Mucosa of descending colon (tissue), 3 donors: ENCODE measurements around the gene OSBPL2. TPM values are rescaled to one million over a fixed set of nuclear protein-coding genes. Genes with fewer than 3 reads are reported as not detected.

Source experiments
- ATAC-seq: fragments of 200-7000 bp; cut with Tn5 transposase; one replicate; pipeline ENCODE4 v1.9.1; 2020; ENCODE audit warnings: mild to moderate bottlenecking, moderate library complexity
- DNase-seq, 3 donors: peaks; one replicate each; pipeline ENCODE4 v3.0.0-alpha.2; 2020
- H3K36me3 ChIP-seq: fragments of 200-600 bp; one replicate; pipeline ENCODE4 v1.8.0; 2021; ENCODE audit warnings: low read depth, mild to moderate bottlenecking
- H3K4me1 ChIP-seq: fragments of 200-600 bp; one replicate; pipeline ENCODE4 v1.8.0; 2021; ENCODE audit warnings: low read depth, mild to moderate bottlenecking
- H3K4me3 ChIP-seq: fragments of 200-600 bp; one replicate; pipeline ENCODE4 v1.8.0; 2021; ENCODE audit warnings: mild to moderate bottlenecking
- H3K9me3 ChIP-seq: fragments of 200-600 bp; one replicate; pipeline ENCODE4 v1.8.0; 2021; ENCODE audit warnings: mild to moderate bottlenecking
- intact Hi-C, 2 donors: fragments of 100-400 bp; cut with DNase I in 1 of 2; cut with micrococcal nuclease in 1 of 2; formaldehyde crosslinking; loops; one replicate each; pipeline versions ENCODE4 v1.11.0 to v1.11.1; 2022; cut with DNase I, micrococcal nuclease
- total RNA-seq, 3 donors: library from RNA; stranded (reverse); fragmentation: NEBNext Ultra II Directional in 2 of 3; extraction: Animal tissue kit (Norgen Biotek cat#: 25700) in 2 of 3; gene quantifications; one replicate each; pipeline versions ENCODE4 v1.2.1 to v1.2.4, GENCODE V29; 2021 to 2023
- TF ChIP-seq, protein P1 (sequence below): fragments of 200-600 bp; IDR thresholded peaks from one replicate; pipeline ENCODE4 v1.8.0; 2022; ENCODE audit warnings: antibody characterized with exemption, mild to moderate bottlenecking
- donor health status: DM: no; HTN: no; CAD: no; lungs with moderate emphysema.
- donor health status: DM: no; HTN: no; CAD: no.
- donor health status: DM: no; HTN: yes; CAD: no.

Gene OSBPL2
- total RNA-seq, 3 donors from 2014 or later = 87.0 to 111 (median 91.6) TPM

DNA sequence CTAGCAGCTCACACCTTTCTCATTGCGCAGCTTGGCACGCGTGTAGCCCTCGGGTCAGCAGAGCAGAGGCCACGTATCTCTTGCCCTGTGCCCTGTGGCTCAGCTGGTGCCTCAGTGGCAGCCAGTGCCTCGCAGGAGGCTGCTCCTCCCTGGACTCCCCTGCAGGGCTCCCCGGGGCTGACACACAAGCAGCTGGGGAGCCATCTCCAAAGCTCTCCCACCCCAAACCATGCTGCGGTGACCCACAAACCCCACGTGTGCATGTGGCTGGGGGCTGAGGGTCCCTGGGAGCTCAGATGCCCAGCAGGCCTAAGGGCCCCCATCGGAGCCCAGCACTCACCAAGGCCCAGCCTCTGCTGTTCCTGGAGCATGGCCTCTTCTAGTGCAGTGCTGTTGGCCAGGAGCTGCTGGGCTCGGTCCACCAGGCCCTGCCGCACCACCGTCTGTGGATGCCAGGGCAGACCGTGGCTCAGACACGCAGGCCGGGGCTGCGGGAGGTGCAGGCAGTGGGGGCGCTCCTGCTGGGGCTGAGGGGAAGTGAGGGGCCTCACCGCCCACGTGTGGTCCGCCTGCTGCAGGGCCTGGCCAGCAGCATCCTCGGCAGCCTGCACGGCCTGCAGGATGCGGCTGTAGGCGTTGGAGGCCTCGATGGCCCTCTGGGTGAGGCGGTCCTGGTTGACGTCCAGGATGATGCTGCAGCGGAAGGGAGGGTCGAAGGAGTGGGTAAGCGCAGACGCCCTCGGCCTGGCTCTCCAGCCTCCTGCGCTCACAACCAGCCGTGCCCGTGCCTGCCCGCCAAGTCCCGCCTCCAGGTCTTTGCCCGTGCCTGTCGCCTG lies 78.2 kb downstream of the OSBPL2 start:
- no peak for DNase-seq
- TF ChIP-seq, protein P1, sequence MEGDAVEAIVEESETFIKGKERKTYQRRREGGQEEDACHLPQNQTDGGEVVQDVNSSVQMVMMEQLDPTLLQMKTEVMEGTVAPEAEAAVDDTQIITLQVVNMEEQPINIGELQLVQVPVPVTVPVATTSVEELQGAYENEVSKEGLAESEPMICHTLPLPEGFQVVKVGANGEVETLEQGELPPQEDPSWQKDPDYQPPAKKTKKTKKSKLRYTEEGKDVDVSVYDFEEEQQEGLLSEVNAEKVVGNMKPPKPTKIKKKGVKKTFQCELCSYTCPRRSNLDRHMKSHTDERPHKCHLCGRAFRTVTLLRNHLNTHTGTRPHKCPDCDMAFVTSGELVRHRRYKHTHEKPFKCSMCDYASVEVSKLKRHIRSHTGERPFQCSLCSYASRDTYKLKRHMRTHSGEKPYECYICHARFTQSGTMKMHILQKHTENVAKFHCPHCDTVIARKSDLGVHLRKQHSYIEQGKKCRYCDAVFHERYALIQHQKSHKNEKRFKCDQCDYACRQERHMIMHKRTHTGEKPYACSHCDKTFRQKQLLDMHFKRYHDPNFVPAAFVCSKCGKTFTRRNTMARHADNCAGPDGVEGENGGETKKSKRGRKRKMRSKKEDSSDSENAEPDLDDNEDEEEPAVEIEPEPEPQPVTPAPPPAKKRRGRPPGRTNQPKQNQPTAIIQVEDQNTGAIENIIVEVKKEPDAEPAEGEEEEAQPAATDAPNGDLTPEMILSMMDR = no peak
- H3K4me1 ChIP-seq = no peaks in the 10 kb centered on the region
- no peaks in the 10 kb centered on the region for H3K36me3 ChIP-seq
- no peak overlapping the region for H3K4me3 ChIP-seq
- no peaks in the 10 kb centered on the region for H3K9me3 ChIP-seq
- no peak for ATAC-seq
- intact Hi-C loops = no loop called here

DNA sequence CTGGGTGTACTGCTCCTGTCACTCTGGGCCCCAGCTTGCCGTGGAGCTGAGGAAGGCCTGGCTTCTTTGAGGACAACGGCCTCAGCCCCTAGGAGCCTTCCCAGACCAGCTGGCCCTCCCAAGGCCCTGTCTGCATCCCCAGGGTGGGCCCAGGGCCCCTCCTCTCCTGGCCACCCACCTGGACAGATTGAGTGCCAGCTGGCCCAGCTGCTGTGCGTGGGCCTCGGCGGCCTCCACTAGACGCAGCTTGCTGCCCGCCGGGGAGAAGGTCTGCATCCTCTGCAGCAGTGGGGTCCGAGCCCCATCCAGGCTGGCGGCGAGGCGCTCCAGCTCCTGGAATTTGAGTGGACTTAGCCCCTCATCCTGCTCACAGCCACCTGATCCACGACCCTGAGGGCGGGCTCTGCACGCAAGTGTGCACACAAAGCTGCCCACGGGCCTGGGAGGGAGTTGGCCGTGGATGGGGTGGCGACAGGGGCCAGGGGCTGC lies 78.9 kb downstream of the OSBPL2 start:
- TF ChIP-seq, protein P1 = no peak
- ATAC-seq (no peak), DNase-seq (no peak)
- H3K36me3 ChIP-seq = no peaks in the 10 kb centered on the region
- H3K9me3 ChIP-seq = no peaks in the 10 kb centered on the region
- H3K4me1 ChIP-seq = no peaks in the 10 kb centered on the region
- intact Hi-C loops = no loop called here
- H3K4me3 ChIP-seq = no peak overlapping the region

DNA sequence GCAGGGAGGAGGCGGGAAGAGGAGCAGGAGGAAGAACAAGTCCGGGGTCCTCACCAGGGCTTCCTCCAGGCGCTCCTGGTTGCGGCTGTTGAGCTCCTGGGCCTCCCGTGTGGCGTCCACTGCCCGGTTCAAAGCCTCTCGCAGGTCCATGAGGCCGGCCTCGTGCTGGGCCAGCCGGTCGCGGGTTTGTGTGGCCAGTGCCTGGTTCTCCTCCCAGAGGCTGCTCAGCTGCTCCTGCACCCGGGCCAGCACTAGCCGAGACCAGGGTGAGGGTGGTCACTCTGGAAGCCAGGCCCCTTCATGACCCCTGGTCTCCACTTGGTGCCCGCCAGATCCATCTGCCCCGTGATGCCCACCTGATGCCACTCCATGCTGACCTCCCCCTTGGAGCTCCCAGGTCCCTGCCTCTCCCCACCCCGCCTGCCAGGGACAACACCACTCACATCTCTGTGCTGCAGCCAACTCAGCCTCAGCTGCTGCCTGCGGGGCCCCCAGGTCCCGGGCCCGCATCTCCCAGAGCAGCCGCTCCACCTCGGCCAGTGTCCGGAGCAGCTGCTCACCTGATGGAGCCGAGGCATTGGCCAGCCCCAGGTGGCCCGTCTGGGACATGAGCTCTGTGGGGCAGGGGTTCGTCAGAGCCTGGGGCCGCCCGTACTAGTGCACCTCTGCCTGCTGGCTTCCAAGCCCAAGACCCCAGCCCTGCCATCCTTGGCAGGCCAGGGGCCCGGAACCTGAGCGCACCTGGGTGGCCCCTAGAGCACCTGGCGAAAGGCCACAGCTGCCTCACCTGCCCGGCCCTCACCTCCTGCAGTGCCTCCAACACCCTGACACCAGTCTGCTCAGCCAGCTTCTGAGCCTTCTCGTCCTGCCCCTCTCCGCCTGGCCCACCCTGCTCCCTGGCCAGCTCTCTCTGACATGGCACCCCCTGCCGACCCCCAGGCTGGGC lies 80.4 kb downstream of the OSBPL2 start:
- no peak for ATAC-seq
- no peak overlapping the region for H3K4me3 ChIP-seq
- intact Hi-C loops = no loop called here
- no peak for DNase-seq
- no peaks in the 10 kb centered on the region for H3K4me1 ChIP-seq
- TF ChIP-seq, protein P1 = no peak
- H3K9me3 ChIP-seq = no peaks in the 10 kb centered on the region
- no peaks in the 10 kb centered on the region for H3K36me3 ChIP-seq

DNA sequence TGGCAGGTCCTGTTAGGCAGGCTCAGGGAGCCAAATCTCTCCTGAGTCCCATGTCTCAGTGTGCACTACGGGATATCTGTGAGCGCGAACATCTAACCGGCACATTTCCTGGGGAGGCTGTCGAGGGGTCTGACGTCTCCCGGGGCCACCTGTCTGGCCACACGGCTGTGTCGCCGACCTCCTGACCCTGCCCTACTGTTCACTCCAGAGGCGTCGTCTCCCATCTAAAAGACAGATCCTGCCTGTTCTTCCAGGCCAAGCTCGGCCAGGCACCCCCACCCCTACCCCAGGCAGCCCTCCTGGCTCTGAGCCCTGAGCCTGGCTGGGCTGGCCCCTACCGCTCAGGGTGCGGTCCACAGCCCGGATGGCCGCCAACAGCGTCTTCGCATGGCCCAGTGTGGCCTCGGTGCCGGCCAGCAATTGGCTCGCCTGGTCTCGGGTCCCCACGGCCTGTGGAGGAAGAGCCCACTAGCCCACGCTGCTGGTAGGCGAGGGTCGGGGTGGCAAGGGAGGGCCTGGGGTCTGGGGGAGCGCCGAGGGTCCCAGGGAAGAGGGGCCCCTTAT lies 81.1 kb downstream of the OSBPL2 start:
- no peaks in the 10 kb centered on the region for H3K9me3 ChIP-seq
- intact Hi-C loops = no loop called here
- H3K4me1 ChIP-seq = no peaks in the 10 kb centered on the region
- H3K4me3 ChIP-seq = no peak overlapping the region
- H3K36me3 ChIP-seq = no peaks in the 10 kb centered on the region
- TF ChIP-seq, protein P1 = no peak
- ATAC-seq = no peak
- DNase-seq = no peak

DNA sequence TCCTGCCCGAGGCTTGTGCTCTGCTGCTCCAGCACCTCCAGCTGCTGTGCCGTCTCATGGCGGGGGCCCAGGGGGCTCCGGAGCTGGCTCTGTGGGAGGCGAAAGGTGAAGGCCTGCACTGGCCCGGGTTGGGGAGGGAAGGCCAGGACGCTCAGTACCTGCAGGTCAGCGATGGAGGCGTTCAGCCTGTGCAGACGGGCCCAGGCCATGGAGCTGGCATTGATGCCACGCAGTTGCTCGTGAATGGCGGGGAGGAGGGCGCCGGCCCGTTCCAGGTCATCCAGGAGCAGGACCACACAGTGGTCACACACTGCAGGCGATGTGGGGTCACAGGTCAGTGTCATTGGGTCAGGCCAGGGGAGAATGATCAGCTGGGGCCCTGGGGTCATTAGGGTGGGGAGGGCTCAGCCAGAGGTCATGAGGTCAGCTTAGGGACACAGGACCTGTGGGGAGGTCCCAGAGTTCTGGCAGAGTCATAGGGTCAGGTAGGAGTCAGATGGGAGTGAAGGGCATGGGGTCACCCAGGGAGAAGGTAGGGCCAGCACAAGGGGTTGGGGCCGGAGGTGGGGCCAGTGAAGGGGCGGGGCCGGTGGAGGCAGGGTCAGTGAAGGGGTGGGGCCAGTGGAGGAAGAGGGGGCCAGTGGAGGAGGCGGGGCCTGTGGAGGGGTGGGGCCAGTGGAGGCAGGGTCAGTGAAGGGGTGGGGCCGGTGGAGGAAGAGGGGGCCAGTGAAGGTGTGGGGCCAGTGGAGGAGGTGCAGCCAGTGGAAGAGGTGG lies 82.4 kb downstream of the OSBPL2 start:
- peak; percentile 19 for ATAC-seq
- no peak for DNase-seq

More for the DNA sequence above, 82.4 kb downstream of the OSBPL2 start:
- intact Hi-C loops = no loop called here
- Histone ChIP-seq H3K9me3 (no peaks in the 10 kb centered on the region), H3K4me1 (no peaks in the 10 kb centered on the region), H3K36me3 (no peaks in the 10 kb centered on the region), H3K4me3 (no peak overlapping the region)
- TF ChIP-seq, protein P1 = no peak
